ENCODE results near the gene ZNF282.

The ZNF282 gene

GRCh38 chr7:149194799-149195179 is 557 bp upstream of the ZNF282 start:
- DNase-seq (ENCODE audit: low spot score) = no peak

GRCh38 chr7:149196151-149196704 is 882 bp downstream of the ZNF282 start:
- DNase-seq (ENCODE audit: low spot score) = no peak

GRCh38 chr7:149196705-149197171 is 1.4 kb downstream of the ZNF282 start:
- DNase-seq (ENCODE audit: low spot score) = no peak

- DNase-seq (ENCODE audit: low spot score) = no peak
Measured at GRCh38 chr7:149197675-149198074, 2.3 kb downstream of the ZNF282 start.

DNA sequence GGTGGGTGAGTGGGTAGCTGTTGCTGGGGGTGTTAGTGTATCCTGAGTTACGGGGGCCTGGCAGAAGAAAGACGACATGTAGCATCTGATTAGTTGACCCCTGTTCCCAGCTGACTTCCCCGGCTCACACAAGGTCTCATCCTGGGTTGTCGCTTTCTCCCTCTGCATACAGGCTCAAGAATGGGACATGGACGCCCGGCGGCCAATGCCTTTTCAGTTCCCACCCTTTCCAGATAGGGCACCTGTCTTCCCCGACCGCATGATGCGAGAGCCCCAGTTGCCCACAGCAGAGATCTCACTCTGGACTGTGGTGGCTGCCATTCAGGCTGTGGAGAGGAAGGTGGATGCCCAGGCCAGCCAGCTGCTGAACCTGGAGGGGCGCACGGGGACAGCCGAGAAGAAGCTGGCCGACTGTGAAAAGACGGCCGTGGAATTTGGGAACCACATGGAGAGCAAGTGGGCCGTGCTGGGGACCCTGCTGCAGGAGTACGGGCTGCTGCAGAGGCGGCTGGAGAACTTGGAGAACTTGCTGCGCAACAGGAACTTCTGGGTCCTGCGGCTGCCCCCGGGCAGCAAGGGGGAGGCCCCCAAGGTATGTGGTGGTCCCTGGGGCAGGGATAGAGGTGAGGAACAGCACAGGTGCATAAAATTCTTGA is 2.9 kb downstream of the ZNF282 start:
- no peak for DNase-seq (ENCODE audit: low spot score)

GRCh38 chr7:149199234-149199995 is 4.1 kb downstream of the ZNF282 start:
- DNase-seq (ENCODE audit: low spot score) = no peak

GRCh38 chr7:149202831-149203231 is 7.5 kb downstream of the ZNF282 start:
- DNase-seq (ENCODE audit: low spot score) = no peak

GRCh38 chr7:149205690-149206381 is 10.5 kb downstream of the ZNF282 start:
- DNase-seq (ENCODE audit: low spot score) = no peak

GRCh38 chr7:149207324-149208035 is 12.1 kb downstream of the ZNF282 start:
- DNase-seq (ENCODE audit: low spot score) = no peak

DNA sequence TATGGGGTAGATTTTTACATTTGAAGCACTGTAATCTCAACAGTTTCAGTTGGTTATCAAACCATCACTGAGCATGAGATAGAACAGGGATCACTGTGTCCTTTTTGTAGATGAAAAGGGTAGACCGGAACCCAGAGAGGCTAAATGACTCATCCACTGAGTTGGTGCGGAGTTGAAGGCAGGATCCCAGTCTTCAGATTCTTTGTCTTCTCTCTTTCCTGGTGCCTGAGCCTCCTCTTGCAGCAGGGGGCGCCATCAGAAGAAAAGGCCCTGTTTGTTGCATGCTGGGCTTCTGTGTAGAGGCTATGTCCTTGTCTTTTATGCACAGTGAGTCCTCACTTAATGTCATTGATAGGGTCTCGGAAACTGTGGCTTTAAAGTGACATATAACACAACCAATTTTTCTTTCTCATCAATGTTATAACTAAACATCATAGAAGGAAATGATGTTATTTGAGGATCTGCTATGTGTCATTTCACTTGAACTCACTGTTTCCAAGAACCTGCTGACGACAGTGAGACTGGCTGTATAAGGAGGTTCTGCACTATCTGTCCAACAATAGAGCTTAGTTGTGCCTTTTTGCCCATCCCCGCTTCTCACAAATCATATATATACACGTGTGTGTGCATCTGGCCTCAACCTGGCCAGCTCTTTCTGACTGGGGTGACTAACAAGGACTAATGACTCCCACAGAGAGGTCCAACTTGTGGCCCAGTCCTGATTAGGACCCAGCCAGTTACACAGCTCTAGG is 14.3 kb downstream of the ZNF282 start:
- DNase-seq (ENCODE audit: low spot score) = peak; percentile 37

- no peak for DNase-seq (ENCODE audit: low spot score)
Measured at GRCh38 chr7:149210551-149210950, 15.2 kb downstream of the ZNF282 start.

- DNase-seq (ENCODE audit: low spot score) = peak; percentile 18
Measured at GRCh38 chr7:149214020-149214720, 18.8 kb downstream of the ZNF282 start.

DNA sequence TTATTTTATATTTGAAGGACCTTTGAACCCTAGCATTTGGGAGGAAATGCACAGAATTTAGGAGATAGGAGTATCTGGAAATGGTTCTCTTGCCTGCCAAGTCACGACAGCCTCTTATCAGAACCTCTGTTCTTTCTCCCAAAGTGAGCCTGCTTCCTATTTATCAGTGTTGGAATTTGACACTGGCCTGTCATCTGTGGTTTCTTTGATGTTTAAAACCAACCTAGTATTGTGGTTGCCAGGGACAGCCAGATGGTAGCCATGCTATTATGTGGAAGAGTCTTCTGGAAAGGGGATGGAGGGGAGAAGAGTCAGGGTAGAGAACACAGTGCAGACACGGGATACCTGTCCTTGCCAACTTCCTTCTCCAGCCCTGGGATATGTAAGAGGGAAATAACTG is 21.1 kb downstream of the ZNF282 start:
- DNase-seq (ENCODE audit: low spot score) = no peak

GRCh38 chr7:149217570-149217969 is 22.2 kb downstream of the ZNF282 start:
- DNase-seq (ENCODE audit: low spot score) = no peak

- DNase-seq (ENCODE audit: low spot score) = no peak
Measured at GRCh38 chr7:149218469-149219420, 23.4 kb downstream of the ZNF282 start.

- no peak for DNase-seq (ENCODE audit: low spot score)
Measured at GRCh38 chr7:149220534-149220933, 25.2 kb downstream of the ZNF282 start.

GRCh38 chr7:149223176-149223575 is 27.8 kb downstream of the ZNF282 start:
- no peak for DNase-seq (ENCODE audit: low spot score)

DNA sequence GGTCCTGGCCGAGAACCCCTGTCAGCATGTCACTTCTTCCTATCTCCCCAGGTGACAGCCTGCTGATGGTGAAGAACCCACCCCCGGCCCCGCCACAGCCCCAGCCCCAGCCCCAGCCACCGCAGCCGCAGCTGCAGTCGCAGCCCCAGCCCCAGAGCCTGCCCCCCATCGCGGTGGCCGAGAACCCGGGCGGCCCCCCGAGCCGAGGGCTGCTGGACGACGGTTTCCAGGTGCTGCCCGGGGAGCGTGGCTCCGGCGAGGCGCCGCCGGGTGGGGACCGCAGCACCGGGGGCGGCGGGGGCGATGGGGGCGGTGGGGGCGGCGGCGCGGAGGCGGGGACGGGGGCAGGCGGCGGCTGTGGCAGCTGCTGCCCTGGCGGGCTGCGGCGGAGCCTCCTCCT is 28.4 kb downstream of the ZNF282 start:
- no peak for DNase-seq (ENCODE audit: low spot score)

DNA sequence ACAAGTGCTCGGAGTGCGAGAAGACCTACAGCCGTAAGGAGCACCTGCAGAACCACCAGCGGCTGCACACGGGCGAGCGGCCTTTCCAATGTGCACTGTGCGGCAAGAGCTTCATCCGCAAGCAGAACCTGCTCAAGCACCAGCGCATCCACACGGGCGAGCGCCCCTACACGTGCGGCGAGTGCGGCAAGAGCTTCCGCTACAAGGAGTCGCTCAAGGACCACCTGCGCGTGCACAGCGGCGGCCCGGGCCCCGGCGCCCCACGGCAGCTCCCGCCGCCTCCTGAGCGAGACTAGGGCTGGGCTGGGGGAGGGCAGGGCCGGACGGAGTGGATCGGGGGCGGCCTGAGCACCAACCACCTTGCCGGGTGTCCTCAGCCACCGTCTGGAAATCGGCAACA is 29.0 kb downstream of the ZNF282 start:
- DNase-seq (ENCODE audit: low spot score) = no peak

Data from pons (tissue), 1 donor.